GM12878 (cell line): Measurements from ENCODE around the gene LRRTM1.

Experiments
- SMC3 ChIP-seq: IDR thresholded peaks from 2 replicates; pipeline ENCODE4 v1.6.1; 2011; ENCODE audit warnings: low read length, improper control_type of control experiment, borderline replicate concordance
- TF ChIP-seq, protein P1 (sequence below), 3 experiments: IDR thresholded peaks in 2 of 3; conservative IDR thresholded peaks in 1 of 3; 2 replicates each; pipeline ENCODE4 v1.5.1; 2011; ENCODE audit warnings: low read depth in 3 of 3, low read length in 3 of 3, mild to moderate bottlenecking in 3 of 3, control low read depth in 2 of 3, moderate library complexity in 2 of 3, inconsistent platforms in 1 of 3, mixed read lengths in 1 of 3; ENCODE audit not compliant: control insufficient read depth in 2 of 3, insufficient read depth in 1 of 3; ENCODE audit errors: extremely low read depth in 1 of 3

DNA sequence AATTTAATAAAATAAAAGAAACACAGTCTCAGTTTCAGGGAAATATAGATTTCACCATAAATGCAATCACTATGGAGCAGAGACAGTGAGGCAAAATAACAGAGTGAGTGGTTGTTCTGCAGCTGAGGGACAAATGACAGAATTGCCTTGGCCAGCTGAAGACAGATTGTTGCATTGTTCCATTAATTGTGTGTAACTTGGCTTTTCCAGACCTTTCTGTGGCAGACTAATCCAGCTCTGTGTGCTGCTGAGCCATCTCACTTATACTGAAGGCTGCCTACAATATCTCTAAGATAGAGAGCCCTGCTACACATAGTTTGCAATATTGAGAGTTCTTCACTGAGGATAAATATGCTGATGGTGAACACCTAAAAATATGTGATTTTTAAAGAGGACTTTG, 11.5 kb downstream of the LRRTM1 start:
- TF ChIP-seq, protein P1, sequence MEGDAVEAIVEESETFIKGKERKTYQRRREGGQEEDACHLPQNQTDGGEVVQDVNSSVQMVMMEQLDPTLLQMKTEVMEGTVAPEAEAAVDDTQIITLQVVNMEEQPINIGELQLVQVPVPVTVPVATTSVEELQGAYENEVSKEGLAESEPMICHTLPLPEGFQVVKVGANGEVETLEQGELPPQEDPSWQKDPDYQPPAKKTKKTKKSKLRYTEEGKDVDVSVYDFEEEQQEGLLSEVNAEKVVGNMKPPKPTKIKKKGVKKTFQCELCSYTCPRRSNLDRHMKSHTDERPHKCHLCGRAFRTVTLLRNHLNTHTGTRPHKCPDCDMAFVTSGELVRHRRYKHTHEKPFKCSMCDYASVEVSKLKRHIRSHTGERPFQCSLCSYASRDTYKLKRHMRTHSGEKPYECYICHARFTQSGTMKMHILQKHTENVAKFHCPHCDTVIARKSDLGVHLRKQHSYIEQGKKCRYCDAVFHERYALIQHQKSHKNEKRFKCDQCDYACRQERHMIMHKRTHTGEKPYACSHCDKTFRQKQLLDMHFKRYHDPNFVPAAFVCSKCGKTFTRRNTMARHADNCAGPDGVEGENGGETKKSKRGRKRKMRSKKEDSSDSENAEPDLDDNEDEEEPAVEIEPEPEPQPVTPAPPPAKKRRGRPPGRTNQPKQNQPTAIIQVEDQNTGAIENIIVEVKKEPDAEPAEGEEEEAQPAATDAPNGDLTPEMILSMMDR (IDR thresholded peaks at IDR 0.05 in 2 of 3, conservative IDR thresholded peaks at IDR 0.05 in 1 of 3; ENCODE audit: control insufficient read depth in 2 of 3, extremely low read depth in 1 of 3, insufficient read depth in 1 of 3, low read depth in 3 of 3, low read length in 3 of 3) = no peak
- no peak for TF ChIP-seq SMC3
